LNCaP clone FGC (cell line): ENCODE data around the gene KLHL1.

Experiments used
- DNase-seq: peaks from one replicate; pipeline ENCODE4 v3.0.0-alpha.2; 2011; ENCODE audit warnings: low read depth
- H3K4me3 ChIP-seq: 2 replicates; pipeline ENCODE4 v1.5.1; 2011; ENCODE audit warnings: mild to moderate bottlenecking, low read depth, low read length, control low read depth
- TF ChIP-seq, protein P1 (sequence below): IDR thresholded peaks from 2 replicates; pipeline ENCODE4 v1.5.1; 2012; ENCODE audit warnings: mild to moderate bottlenecking; ENCODE audit not compliant: control insufficient read depth, insufficient read depth; ENCODE audit errors: extremely low read depth

KLHL1 gene

GRCh38 chr13:69857183-69857821, 250.9 kb downstream of the KLHL1 start:
- TF ChIP-seq, protein P1, sequence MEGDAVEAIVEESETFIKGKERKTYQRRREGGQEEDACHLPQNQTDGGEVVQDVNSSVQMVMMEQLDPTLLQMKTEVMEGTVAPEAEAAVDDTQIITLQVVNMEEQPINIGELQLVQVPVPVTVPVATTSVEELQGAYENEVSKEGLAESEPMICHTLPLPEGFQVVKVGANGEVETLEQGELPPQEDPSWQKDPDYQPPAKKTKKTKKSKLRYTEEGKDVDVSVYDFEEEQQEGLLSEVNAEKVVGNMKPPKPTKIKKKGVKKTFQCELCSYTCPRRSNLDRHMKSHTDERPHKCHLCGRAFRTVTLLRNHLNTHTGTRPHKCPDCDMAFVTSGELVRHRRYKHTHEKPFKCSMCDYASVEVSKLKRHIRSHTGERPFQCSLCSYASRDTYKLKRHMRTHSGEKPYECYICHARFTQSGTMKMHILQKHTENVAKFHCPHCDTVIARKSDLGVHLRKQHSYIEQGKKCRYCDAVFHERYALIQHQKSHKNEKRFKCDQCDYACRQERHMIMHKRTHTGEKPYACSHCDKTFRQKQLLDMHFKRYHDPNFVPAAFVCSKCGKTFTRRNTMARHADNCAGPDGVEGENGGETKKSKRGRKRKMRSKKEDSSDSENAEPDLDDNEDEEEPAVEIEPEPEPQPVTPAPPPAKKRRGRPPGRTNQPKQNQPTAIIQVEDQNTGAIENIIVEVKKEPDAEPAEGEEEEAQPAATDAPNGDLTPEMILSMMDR = peak; percentile 33
- no peak overlapping the region for H3K4me3 ChIP-seq
- peak; percentile 26 for DNase-seq

DNA sequence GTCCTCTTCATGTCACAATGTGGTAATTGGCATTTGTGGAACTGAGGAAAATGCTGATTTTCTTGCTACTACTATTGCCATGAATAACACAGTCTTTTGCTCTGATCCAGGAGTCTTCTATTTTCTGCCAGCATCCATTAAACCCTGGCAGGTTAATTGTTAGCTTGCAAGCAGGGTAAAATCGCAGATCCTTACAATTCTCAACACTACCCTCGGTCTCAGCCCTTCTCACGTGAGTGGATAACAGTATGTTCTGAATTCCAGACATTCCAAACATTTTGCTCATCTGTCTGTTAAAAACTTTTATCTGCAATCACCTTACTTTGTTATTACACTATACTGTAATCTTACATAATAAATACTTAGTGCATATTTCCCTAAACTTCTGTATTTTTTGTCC, 251.9 kb downstream of the KLHL1 start:
- no peak overlapping the region for H3K4me3 ChIP-seq
- DNase-seq = no peak
- TF ChIP-seq, protein P1 = no peak

- no peak overlapping the region for H3K4me3 ChIP-seq
- TF ChIP-seq, protein P1 = no peak
- no peak for DNase-seq
These were observed 279.7 kb downstream of the KLHL1 start for GRCh38 chr13:69828527-69828926.

DNA sequence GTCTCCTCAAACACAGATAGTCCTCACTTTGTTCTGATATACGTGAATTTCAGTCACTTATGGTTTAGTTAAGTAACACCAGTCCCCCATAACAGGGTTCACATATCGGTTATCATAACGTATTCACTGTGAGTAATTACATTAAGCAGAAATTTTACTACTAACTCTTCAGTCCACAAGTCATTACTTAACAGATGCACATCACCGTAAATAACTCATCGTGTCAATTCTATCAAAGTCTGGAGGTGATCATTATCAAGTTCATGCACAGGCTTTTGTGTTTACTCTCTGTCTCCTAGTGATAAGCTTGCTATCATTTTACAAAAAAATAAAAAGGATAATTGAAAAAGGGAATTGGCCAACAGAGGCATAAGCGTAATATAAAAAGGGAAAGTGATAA, 288.1 kb downstream of the KLHL1 start:
- H3K4me3 ChIP-seq = no peak overlapping the region
- TF ChIP-seq, protein P1 = no peak
- DNase-seq = no peak

GRCh38 chr13:69817333-69817869, 290.9 kb downstream of the KLHL1 start:
- TF ChIP-seq, protein P1 = no peak
- DNase-seq = no peak

GRCh38 chr13:69809152-69809551, 299.1 kb downstream of the KLHL1 start:
- TF ChIP-seq, protein P1 = no peak
- no peak overlapping the region for H3K4me3 ChIP-seq
- no peak for DNase-seq

More at GRCh38 chr13:69817333-69817869, 290.9 kb downstream of the KLHL1 start:
- H3K4me3 ChIP-seq = no peak overlapping the region

DNA sequence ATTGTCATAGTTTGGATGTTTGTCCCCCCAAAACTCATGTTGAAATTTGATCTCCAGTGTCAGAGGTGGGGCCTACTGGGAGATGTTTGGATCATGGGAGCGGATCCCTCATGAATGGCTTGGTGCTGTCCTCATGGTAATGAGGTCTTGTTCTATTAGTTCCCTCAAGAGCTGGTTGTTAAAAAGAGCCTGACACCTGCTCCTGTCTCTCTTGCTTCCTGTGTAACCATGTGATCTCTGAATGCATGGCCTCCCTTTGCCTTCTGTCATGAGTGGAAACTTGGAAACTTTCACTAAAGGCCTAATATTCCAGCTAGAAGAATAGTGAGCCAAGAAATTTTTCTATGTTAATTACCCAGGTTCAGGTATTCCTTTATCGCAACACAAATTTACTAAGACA, 312.0 kb downstream of the KLHL1 start:
- no peak for DNase-seq
- no peak overlapping the region for H3K4me3 ChIP-seq
- TF ChIP-seq, protein P1 = no peak
